OCI-LY3 (cell line): ENCODE results near the gene AKR1C8.

Source experiments
- H2AFZ ChIP-seq: fragments of 200-600, 300-600 bp; shearing (Covaris generic); 2 replicates; pipeline ENCODE4 v1.6.0; 2014; ENCODE audit warnings: antibody characterized with exemption, low read depth, low read length
- H3K27ac ChIP-seq: fragments of 200-600, 300-600 bp; sonication (generic); 2 replicates; pipeline ENCODE4 v1.5.1; 2014; ENCODE audit warnings: mild to moderate bottlenecking, low read length, moderate library complexity, mixed read lengths
- H3K27me3 ChIP-seq: fragments of 200-600, 300-600 bp; sonication (generic); 2 replicates; pipeline ENCODE4 v1.6.1; 2014; ENCODE audit warnings: low read depth, low read length, mixed read lengths
- H3K36me3 ChIP-seq: fragments of 200-600, 300-600 bp; sonication (generic); replicated peaks from 2 replicates; pipeline ENCODE3; 2014; ENCODE audit warnings: low read depth, low read length, mixed read lengths
- H3K4me1 ChIP-seq: fragments of 300-600, 200-600 bp; sonication (generic); 2 replicates; pipeline ENCODE4 v1.6.1; 2014; ENCODE audit warnings: low read length, mixed read lengths
- H3K4me2 ChIP-seq: fragments of 200-600, 300-600 bp; sonication (generic); 2 replicates; pipeline ENCODE4 v1.6.1; 2014; ENCODE audit warnings: low read length, mixed read lengths
- H3K4me3 ChIP-seq: fragments of 300-600, 200-600 bp; sonication (generic); 2 replicates; pipeline ENCODE4 v1.5.1; 2014; ENCODE audit warnings: antibody characterized with exemption, mild to moderate bottlenecking, low read length, moderate library complexity
- H3K79me2 ChIP-seq: fragments of 300-600, 200-600 bp; shearing (Covaris generic); 2 replicates; pipeline ENCODE4 v1.6.1; 2014; ENCODE audit warnings: mild to moderate bottlenecking, low read length, mixed read lengths
- H3K9ac ChIP-seq: fragments of 300-600, 200-600 bp; shearing (Covaris generic); 2 replicates; pipeline ENCODE4 v1.6.0; 2014; ENCODE audit warnings: mild to moderate bottlenecking, low read length, moderate library complexity
- H3K9me3 ChIP-seq: fragments of 200-600, 300-600 bp; shearing (Covaris generic); 2 replicates; pipeline ENCODE4 v1.6.1; 2014; ENCODE audit warnings: low read length, mixed read lengths; ENCODE audit not compliant: insufficient read depth
- H4K20me1 ChIP-seq: fragments of 200-600, 300-600 bp; sonication (generic); 2 replicates; pipeline ENCODE4 v1.6.1; 2016; ENCODE audit warnings: low read length, mixed read lengths; ENCODE audit not compliant: insufficient read depth
- CTCF ChIP-seq: fragments of 200-600, 300-600 bp; sonication (generic); IDR thresholded peaks from 2 replicates; pipeline ENCODE4 v1.5.1; 2014; ENCODE audit warnings: antibody characterized with exemption, low read length, low read depth
- EZH2phosphoT487 ChIP-seq: fragments of 200-600 bp; shearing (Covaris generic); IDR thresholded peaks from 2 replicates; pipeline ENCODE4 v1.6.1; 2018; ENCODE audit warnings: antibody characterized with exemption, mixed run types, low read depth

AKR1C8 gene

GRCh38 chr10:5163487-5163886 is 21.5 kb downstream of the AKR1C8 start:
- Histone ChIP-seq H3K4me3 (no peak overlapping the region), H3K9ac (no peak overlapping the region), H3K9me3 (no peaks in the 10 kb centered on the region), H2AFZ (no peak overlapping the region), H3K79me2 (no peaks in the 10 kb centered on the region), H3K27me3 (no peaks in the 10 kb centered on the region), H3K4me1 (no peaks in the 10 kb centered on the region), H4K20me1 (no peaks in the 10 kb centered on the region), H3K36me3 (no peaks in the 10 kb centered on the region), H3K27ac (no peak overlapping the region), H3K4me2 (no peak overlapping the region)
- TF ChIP-seq CTCF (no peak), EZH2phosphoT487 (no peak)

- no peaks in the 10 kb centered on the region for H3K9me3 ChIP-seq
- no peaks in the 10 kb centered on the region for H4K20me1 ChIP-seq
- H3K4me3 ChIP-seq = no peak overlapping the region
- H3K27ac ChIP-seq = no peak overlapping the region
- no peak overlapping the region for H2AFZ ChIP-seq
- no peak overlapping the region for H3K9ac ChIP-seq
- H3K4me2 ChIP-seq = no peak overlapping the region
- H3K27me3 ChIP-seq = no peaks in the 10 kb centered on the region
- no peaks in the 10 kb centered on the region for H3K36me3 ChIP-seq
- TF ChIP-seq EZH2phosphoT487 = no peak
- no peak for TF ChIP-seq CTCF
- H3K79me2 ChIP-seq = no peaks in the 10 kb centered on the region
- no peaks in the 10 kb centered on the region for H3K4me1 ChIP-seq
Measured at GRCh38 chr10:5159126-5159525, 25.8 kb downstream of the AKR1C8 start.

GRCh38 chr10:5157501-5157900 is 27.4 kb downstream of the AKR1C8 start:
- H3K79me2 ChIP-seq = no peaks in the 10 kb centered on the region
- no peaks in the 10 kb centered on the region for H4K20me1 ChIP-seq
- no peak overlapping the region for H3K4me2 ChIP-seq
- no peaks in the 10 kb centered on the region for H3K27me3 ChIP-seq
- TF ChIP-seq CTCF (no peak), EZH2phosphoT487 (no peak)
- no peaks in the 10 kb centered on the region for H3K4me1 ChIP-seq
- no peak overlapping the region for H3K4me3 ChIP-seq
- H2AFZ ChIP-seq = no peak overlapping the region
- no peak overlapping the region for H3K27ac ChIP-seq
- no peaks in the 10 kb centered on the region for H3K36me3 ChIP-seq
- H3K9ac ChIP-seq = no peak overlapping the region
- no peaks in the 10 kb centered on the region for H3K9me3 ChIP-seq

GRCh38 chr10:5155951-5156350 is 29.0 kb downstream of the AKR1C8 start:
- no peak for TF ChIP-seq CTCF
- TF ChIP-seq EZH2phosphoT487 = no peak

More at GRCh38 chr10:5155951-5156350, 29.0 kb downstream of the AKR1C8 start:
- Histone ChIP-seq H3K36me3 (no peaks in the 10 kb centered on the region), H3K4me2 (no peak overlapping the region), H3K4me1 (no peaks in the 10 kb centered on the region), H3K9ac (no peak overlapping the region), H4K20me1 (no peaks in the 10 kb centered on the region), H3K79me2 (no peaks in the 10 kb centered on the region), H3K27ac (no peak overlapping the region), H3K9me3 (no peaks in the 10 kb centered on the region), H2AFZ (no peak overlapping the region), H3K27me3 (no peaks in the 10 kb centered on the region), H3K4me3 (no peak overlapping the region)
